Uterus (tissue), 4 donors: ENCODE measurements around the gene PRRC2B. TPM values are rescaled to one million over a fixed set of nuclear protein-coding genes. Genes with fewer than 3 reads are reported as not detected.

Experiments
- DNase-seq, 2 donors: peaks; one replicate each; pipeline ENCODE4 v3.0.0-alpha.2; 2019 to 2020
- H3K27ac ChIP-seq, 2 donors: fragments of 200-600 bp; sonication (generic); 1 replicate in 1 of 2; 2 replicates in 1 of 2; pipeline ENCODE4 v1.5.1; 2016 to 2018
- H3K27me3 ChIP-seq, 2 donors: fragments of 200-600 bp; sonication (generic); one replicate each; pipeline ENCODE4 v1.5.1; 2018 to 2019; ENCODE audit warnings: control low read depth in 1 of 2
- H3K36me3 ChIP-seq, 2 donors: fragments of 200-600 bp; sonication (generic); one replicate each; pipeline ENCODE4 v1.5.1; 2019; ENCODE audit warnings: control low read depth in 1 of 2
- H3K4me1 ChIP-seq, 2 donors: fragments of 200-600 bp; sonication (generic); one replicate each; pipeline ENCODE4 v1.5.1; 2018 to 2019; ENCODE audit warnings: control low read depth in 1 of 2
- H3K4me3 ChIP-seq, 2 donors: fragments of 200-600 bp; sonication (generic); 1 replicate in 1 of 2; 2 replicates in 1 of 2; pipeline ENCODE4 v1.5.1; 2018 to 2019; ENCODE audit warnings: mild to moderate bottlenecking in 1 of 2
- H3K9me3 ChIP-seq, 2 donors: fragments of 200-600 bp; sonication (generic); one replicate each; pipeline ENCODE4 v1.5.1; 2019; ENCODE audit warnings: control low read depth in 1 of 2
- POLR2A ChIP-seq, 2 donors: fragments of 450-650 bp; IDR thresholded peaks; one replicate each; pipeline ENCODE4 v1.6.1; 2016; ENCODE audit warnings: antibody characterized with exemption in 2 of 2, mild to moderate bottlenecking in 1 of 2, moderate library complexity in 1 of 2
- intact Hi-C: fragments of 100-400 bp; cut with DNase I; formaldehyde crosslinking; loops from one replicate; pipeline ENCODE4 v1.15.1; 2023; ENCODE audit warnings: low total_unique reads
- total RNA-seq, 4 donors: library from RNA; depleted of rRNA in 3 of 4; stranded (reverse); fragments of >200 nt in 3 of 4; gene quantifications; one replicate each; pipeline versions ENCODE4 v1.1.0 to v1.2.4, GENCODE V29; 2014 to 2023
- TF ChIP-seq, protein P1 (sequence below), 4 experiments: fragments of 200-600 bp in 2 of 4; fragments of 450-650 bp in 2 of 4; sonication (generic) in 2 of 4; IDR thresholded peaks; one replicate each; pipeline ENCODE4 v1.5.1; 2016 to 2019; ENCODE audit warnings: antibody characterized with exemption in 4 of 4, mild to moderate bottlenecking in 2 of 4, moderate library complexity in 1 of 4
- donor health status: DM: yes; HTN: yes; CAD: no.

The PRRC2B gene
- total RNA-seq, 4 donors from 2014 or later, result 81.5 to 297 (median 133) TPM

DNA sequence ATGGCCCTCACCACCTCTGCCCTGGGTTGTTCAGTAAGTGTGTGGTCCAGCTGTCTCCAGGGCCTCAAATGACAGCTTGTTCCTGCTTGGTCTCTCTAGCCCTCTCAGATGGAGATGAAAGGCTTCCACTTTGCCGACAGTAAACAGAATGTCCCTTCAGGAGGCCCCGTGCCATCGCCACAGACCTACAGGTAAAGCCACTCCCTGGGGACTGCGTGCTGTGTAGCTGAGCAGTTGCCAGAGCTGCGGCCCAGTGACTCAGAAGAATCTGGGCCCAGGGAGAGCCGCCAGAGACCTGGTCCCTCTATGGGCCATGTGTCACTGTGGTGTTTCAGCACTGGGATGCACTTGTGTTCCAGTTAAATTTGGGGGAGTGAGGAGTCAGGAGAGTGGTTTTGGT is 98.2 kb downstream of the PRRC2B start:
- H3K4me1 ChIP-seq, result no peaks in the 10 kb centered on the region
- TF ChIP-seq, protein P1, sequence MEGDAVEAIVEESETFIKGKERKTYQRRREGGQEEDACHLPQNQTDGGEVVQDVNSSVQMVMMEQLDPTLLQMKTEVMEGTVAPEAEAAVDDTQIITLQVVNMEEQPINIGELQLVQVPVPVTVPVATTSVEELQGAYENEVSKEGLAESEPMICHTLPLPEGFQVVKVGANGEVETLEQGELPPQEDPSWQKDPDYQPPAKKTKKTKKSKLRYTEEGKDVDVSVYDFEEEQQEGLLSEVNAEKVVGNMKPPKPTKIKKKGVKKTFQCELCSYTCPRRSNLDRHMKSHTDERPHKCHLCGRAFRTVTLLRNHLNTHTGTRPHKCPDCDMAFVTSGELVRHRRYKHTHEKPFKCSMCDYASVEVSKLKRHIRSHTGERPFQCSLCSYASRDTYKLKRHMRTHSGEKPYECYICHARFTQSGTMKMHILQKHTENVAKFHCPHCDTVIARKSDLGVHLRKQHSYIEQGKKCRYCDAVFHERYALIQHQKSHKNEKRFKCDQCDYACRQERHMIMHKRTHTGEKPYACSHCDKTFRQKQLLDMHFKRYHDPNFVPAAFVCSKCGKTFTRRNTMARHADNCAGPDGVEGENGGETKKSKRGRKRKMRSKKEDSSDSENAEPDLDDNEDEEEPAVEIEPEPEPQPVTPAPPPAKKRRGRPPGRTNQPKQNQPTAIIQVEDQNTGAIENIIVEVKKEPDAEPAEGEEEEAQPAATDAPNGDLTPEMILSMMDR (IDR thresholded peaks at IDR 0.05), result no peak
- TF ChIP-seq POLR2A (IDR thresholded peaks at IDR 0.05), result no peak
- H3K9me3 ChIP-seq, result no peaks in the 10 kb centered on the region
- intact Hi-C loops, result no loop called here
- H3K27ac ChIP-seq, result no peak overlapping the region
- no peaks in the 10 kb centered on the region for H3K36me3 ChIP-seq
- no peak for DNase-seq
- no peaks in the 10 kb centered on the region for H3K27me3 ChIP-seq
- no peak overlapping the region for H3K4me3 ChIP-seq

DNA sequence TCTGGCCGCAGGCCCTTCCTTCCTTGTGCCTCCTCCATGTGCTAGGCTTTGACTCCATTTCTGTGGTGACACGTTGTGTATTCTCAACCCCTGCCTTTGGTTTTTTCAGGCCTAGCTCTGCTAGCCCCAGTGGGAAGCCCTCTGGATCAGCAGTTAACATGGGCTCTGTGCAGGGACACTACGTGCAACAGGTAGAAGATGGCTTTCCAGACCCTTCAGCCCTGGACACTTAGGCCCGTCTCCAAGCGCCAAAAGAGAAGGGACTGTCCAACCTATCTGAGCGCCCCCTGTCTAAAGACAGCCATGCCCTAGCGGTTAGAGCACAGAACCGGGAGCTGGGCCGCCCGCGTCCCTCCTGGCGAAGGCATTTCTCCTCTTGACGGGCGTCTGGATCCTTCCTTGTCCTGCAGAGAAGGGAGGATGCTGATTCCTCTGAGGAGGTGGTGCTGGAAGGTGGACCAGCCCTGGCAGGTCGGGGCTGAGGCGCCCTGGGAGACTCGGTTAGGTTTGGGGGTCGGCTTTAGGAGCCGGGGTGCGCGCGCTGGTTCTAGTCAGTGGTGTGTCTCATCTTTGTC is 100.5 kb downstream of the PRRC2B start:
- Histone ChIP-seq H3K9me3 (no peaks in the 10 kb centered on the region), H3K27me3 (no peaks in the 10 kb centered on the region), H3K36me3 (no peaks in the 10 kb centered on the region), H3K4me3 (no peak overlapping the region), H3K4me1 (no peaks in the 10 kb centered on the region), H3K27ac (no peak overlapping the region)
- DNase-seq, result no peak
- intact Hi-C loops, result no loop called here
- TF ChIP-seq POLR2A (IDR thresholded peaks at IDR 0.05), result no peak
- TF ChIP-seq, protein P1 (IDR thresholded peaks at IDR 0.05), result no peak

DNA sequence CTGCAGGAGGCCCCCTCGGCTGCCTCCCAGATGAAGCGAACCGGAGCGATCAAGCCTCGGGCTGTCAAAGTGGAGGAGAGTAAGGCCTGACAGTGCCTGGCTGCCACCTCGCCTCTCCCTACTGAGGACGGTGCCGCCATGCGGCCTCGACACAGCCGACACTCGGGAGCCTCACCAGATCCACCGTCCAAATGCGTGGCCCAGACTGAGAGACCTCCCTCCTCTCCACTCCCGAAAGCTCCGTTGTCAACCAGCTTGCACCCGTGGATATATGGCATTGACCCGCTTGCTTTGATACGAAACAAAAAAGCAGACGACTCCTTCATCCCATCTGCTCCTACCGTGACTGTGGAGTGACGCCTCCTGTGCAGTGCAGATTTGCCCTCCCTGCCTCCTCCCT is 101.9 kb downstream of the PRRC2B start:
- Histone ChIP-seq H3K27ac (no peak overlapping the region), H3K36me3 (no peaks in the 10 kb centered on the region), H3K9me3 (no peaks in the 10 kb centered on the region), H3K27me3 (no peaks in the 10 kb centered on the region), H3K4me3 (no peak overlapping the region), H3K4me1 (no peaks in the 10 kb centered on the region)
- TF ChIP-seq, protein P1 (IDR thresholded peaks at IDR 0.05), result no peak
- TF ChIP-seq POLR2A (IDR thresholded peaks at IDR 0.05), result no peak
- no peak for DNase-seq
- intact Hi-C loops, result no loop called here

DNA sequence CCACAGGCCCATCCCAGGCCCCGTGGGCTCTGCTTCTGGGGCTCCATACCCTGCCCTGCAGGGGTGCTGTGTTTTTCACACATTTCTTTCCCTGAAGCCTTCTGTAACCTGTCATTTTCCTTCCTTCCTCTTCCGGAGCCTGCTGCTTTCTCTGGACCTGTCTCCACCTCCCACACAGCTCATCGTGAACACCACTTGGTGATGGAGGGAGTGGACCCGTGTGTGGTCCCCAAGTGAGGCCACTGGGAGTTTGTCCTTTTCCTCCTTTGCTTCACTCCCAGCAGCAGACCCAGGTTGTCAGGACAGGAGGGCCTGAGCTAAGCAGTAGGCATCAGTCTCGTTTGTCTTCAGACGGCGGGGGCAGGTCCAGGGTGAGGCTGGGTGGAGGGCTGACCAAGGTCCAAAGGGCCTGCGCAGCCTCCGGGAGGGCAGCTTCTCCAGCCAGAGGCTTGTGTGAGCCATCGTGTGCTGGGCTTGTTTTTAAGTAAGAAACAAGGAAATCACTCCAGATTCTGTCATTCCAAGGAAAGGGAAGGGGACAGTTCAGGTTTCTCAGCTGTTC is 103.0 kb downstream of the PRRC2B start:
- intact Hi-C loops, result no loop called here
- no peaks in the 10 kb centered on the region for H3K27me3 ChIP-seq
- H3K27ac ChIP-seq, result no peak overlapping the region
- DNase-seq, result no peak
- H3K4me3 ChIP-seq, result no peak overlapping the region
- H3K36me3 ChIP-seq, result no peaks in the 10 kb centered on the region
- no peaks in the 10 kb centered on the region for H3K9me3 ChIP-seq
- TF ChIP-seq POLR2A (IDR thresholded peaks at IDR 0.05), result no peak
- TF ChIP-seq, protein P1 (IDR thresholded peaks at IDR 0.05), result no peak
- H3K4me1 ChIP-seq, result no peaks in the 10 kb centered on the region

DNA sequence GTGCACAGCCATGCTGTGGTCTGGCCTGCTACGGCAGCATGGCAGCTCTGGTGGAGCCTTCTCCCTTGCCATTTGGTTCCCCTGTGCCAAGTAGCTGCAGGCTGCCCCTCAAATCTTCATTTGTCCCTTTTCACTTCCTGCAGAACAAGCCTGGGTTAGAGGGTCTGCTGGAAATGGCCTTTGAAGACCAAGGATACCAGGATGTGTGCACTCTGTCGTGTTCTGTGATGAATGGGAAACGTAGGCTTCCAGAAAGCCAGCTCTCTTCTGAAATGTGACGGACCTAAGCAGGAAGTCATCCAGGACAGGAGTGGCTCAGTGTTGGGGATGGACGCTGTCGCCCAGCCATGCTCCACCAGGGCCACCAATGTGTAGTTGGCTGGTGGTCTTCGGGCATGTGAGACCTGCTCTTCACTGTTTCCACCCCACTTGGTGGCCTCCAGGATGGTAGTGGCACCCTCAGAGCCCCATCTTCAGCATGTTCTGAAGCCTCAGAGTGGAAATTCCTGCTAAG is 105.4 kb downstream of the PRRC2B start:
- intact Hi-C loops, result no loop called here
- H3K4me1 ChIP-seq, result no peaks in the 10 kb centered on the region
- H3K36me3 ChIP-seq, result no peaks in the 10 kb centered on the region
- H3K27me3 ChIP-seq, result no peaks in the 10 kb centered on the region
- no peak overlapping the region for H3K27ac ChIP-seq
- TF ChIP-seq, protein P1 (IDR thresholded peaks at IDR 0.05), result no peak
- no peak for TF ChIP-seq POLR2A (IDR thresholded peaks at IDR 0.05)
- H3K9me3 ChIP-seq, result no peaks in the 10 kb centered on the region
- DNase-seq, result no peak
- no peak overlapping the region for H3K4me3 ChIP-seq
